HG03045 (cell line): ENCODE measurements around the gene GCNT2.
"Not testable (repeated sequence)": the region's sequence is repeated elsewhere in the genome, so short reads cannot be mapped to it uniquely, and the experiment has no call there.

Experiments used
- ATAC-seq: cut with Tn5 transposase; IDR thresholded peaks from one replicate; pipeline ENCODE4 v1.9.1; 2021; ENCODE audit warnings: mild to moderate bottlenecking, moderate library complexity; ENCODE audit not compliant: unreplicated experiment

Gene GCNT2

GRCh38 chr6:10577112-10577511, 56.0 kb downstream of the GCNT2 start:
- ATAC-seq, result no peak

- no peak for ATAC-seq
Measured at GRCh38 chr6:10578723-10579122, 57.6 kb downstream of the GCNT2 start.

- ATAC-seq, result no peak
Measured at GRCh38 chr6:10579803-10580202, 58.7 kb downstream of the GCNT2 start.

- ATAC-seq, result no peak
Measured at GRCh38 chr6:10580570-10580969, 59.4 kb downstream of the GCNT2 start.

- ATAC-seq, result not testable (repeated sequence)
Measured at GRCh38 chr6:10581402-10581801, 60.3 kb downstream of the GCNT2 start.

- no peak for ATAC-seq
Measured at GRCh38 chr6:10582774-10583508, 61.8 kb downstream of the GCNT2 start.

- no peak for ATAC-seq
Measured at GRCh38 chr6:10583509-10583901, 62.4 kb downstream of the GCNT2 start.

GRCh38 chr6:10584607-10585006, 63.5 kb downstream of the GCNT2 start:
- ATAC-seq, result no peak

- no peak for ATAC-seq
Measured at GRCh38 chr6:10585209-10585845, 64.2 kb downstream of the GCNT2 start.

- ATAC-seq, result no peak
Measured at GRCh38 chr6:10586302-10586701, 65.2 kb downstream of the GCNT2 start.

GRCh38 chr6:10587656-10588406, 66.7 kb downstream of the GCNT2 start:
- ATAC-seq, result no peak

GRCh38 chr6:10588562-10589428, 67.6 kb downstream of the GCNT2 start:
- ATAC-seq, result no peak

GRCh38 chr6:10589429-10589727, 68.2 kb downstream of the GCNT2 start:
- no peak for ATAC-seq

- no peak for ATAC-seq
Measured at GRCh38 chr6:10589983-10590382, 68.8 kb downstream of the GCNT2 start.

GRCh38 chr6:10591422-10592160, 70.4 kb downstream of the GCNT2 start:
- ATAC-seq, result no peak

- ATAC-seq, result no peak
Measured at GRCh38 chr6:10595731-10596664, 74.8 kb downstream of the GCNT2 start.

- ATAC-seq, result no peak
Measured at GRCh38 chr6:10597499-10598001, 76.4 kb downstream of the GCNT2 start.

GRCh38 chr6:10598084-10598960, 77.2 kb downstream of the GCNT2 start:
- ATAC-seq, result no peak
